ENCODE measurements around the gene DRAP1. TPM values are rescaled to one million over a fixed set of nuclear protein-coding genes. Genes with fewer than 3 reads are reported as not detected.

DRAP1 gene
- total RNA-seq, 1 experiment from 2014 or later = 105 TPM

DNA sequence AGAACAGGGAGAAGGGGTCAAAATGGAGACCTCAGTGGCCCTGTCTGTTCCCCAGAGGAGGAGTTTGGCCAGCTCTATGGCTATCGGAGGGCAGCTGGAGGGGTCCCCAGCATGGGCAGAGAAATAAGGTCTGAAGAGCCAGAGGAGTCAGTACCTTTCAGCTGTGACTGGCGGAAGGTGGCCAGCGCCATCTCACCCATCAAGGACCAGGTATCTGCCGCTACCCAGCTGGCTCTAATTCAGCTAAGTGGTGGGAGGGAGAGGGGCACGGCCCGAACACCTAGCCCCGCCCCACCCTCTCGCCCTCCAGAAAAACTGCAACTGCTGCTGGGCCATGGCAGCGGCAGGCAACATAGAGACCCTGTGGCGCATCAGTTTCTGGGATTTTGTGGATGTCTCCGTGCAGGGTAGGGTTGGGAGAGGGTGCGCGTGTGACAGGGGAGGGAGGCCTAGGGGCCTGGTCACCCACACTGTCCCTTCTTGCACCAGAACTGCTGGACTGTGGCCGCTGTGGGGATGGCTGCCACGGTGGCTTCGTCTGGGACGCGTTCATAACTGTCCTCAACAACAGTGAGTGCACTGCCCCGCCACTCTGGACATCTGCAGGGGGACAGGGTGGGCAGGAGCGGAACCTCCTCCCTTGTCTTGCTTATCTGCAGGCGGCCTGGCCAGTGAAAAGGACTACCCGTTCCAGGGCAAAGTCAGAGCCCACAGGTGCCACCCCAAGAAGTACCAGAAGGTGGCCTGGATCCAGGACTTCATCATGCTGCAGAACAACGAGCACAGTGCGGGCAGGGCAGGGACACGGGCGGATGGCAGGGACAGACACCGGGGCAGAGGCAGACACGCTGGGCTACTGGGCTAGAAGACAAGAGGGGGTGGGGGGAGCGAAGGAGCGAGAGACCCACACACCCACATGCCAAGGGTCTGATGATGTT lies 36.8 kb upstream of the DRAP1 start:
- Histone ChIP-seq H3K23me2 (ENCODE audit: insufficient read length, low read depth, low read length, poor library complexity, severe bottlenecking) (no peaks in the 10 kb centered on the region), H3K9me3 (ENCODE audit: control insufficient read depth, low read depth, low read length) (no peaks in the 10 kb centered on the region), H2BK120ac (ENCODE audit: low read depth, low read length, poor library complexity, severe bottlenecking) (no peak overlapping the region), H3K23ac (ENCODE audit: insufficient read length, low read depth, low read length) (no peak overlapping the region), H3K56ac (ENCODE audit: insufficient read length, low read depth, low read length) (no peak overlapping the region), H3T11ph (ENCODE audit: low read length) (no peak overlapping the region), H3K14ac (ENCODE audit: insufficient read depth, low read length) (no peak overlapping the region), H3K4me2 (ENCODE audit: insufficient read depth, insufficient read length, low read length) (no peak overlapping the region), H4K5ac (ENCODE audit: insufficient read length, low read depth, low read length) (no peak overlapping the region), H4K91ac (ENCODE audit: insufficient read length, low read depth, low read length) (no peak overlapping the region), H3K9ac (ENCODE audit: extremely low read depth, insufficient read length, low read length) (no peak overlapping the region), H4K20me1 (ENCODE audit: control insufficient read depth, insufficient read depth, insufficient read length) (no peaks in the 10 kb centered on the region), H3K27ac (ENCODE audit: insufficient read length, low read depth, low read length) (no peak overlapping the region), H3K79me1 (ENCODE audit: insufficient read depth, low read depth, low read length, poor library complexity, severe bottlenecking) (no peaks in the 10 kb centered on the region), H2BK12ac (ENCODE audit: insufficient read length, low read depth, low read length) (no peak overlapping the region), H2BK5ac (ENCODE audit: insufficient read length, low read length) (no peak overlapping the region), H3K4ac (ENCODE audit: low read depth, low read length) (no peak overlapping the region), H4K8ac (replicated peaks; ENCODE audit: insufficient read length, low read depth, low read length) (no peak overlapping the region), H3K18ac (ENCODE audit: insufficient read length, low read depth, low read length) (no peak overlapping the region), H3K4me1 (ENCODE audit: insufficient read depth, low read length) (peaks cover under 1% of the 10 kb centered on the region; the same call in 1 of the 2 replicates), H2AK5ac (ENCODE audit: insufficient read length, low read length) (no peak overlapping the region), H2BK20ac (ENCODE audit: low read depth, low read length, poor library complexity, severe bottlenecking) (no peak overlapping the region), H2BK15ac (ENCODE audit: low read depth, low read length) (no peak overlapping the region), H2AFZ (ENCODE audit: low read length) (no peak overlapping the region), H3K79me2 (ENCODE audit: insufficient read depth, low read length) (no peaks in the 10 kb centered on the region), H3K27me3 (ENCODE audit: insufficient read depth, low read length) (no peaks in the 10 kb centered on the region)
- Mint-ChIP-seq H3K36me3 (ENCODE audit: insufficient read depth in 1 of 3, low read depth in 3 of 3) (peaks cover 35 to 56% (median 53%) of the 10 kb centered on the region in 3 experiments), H3K9me3 (no peaks in the 10 kb centered on the region; a peak in 1 of 5 replicates), H3K27ac (no peak overlapping the region), H3K4me1 (peaks cover 4 to 16% of the 10 kb centered on the region in 2 experiments), H3K4me3 (no peak overlapping the region), H3K27me3 (ENCODE audit: low read depth) (peaks cover 7% of the 10 kb centered on the region)
- DNase-seq = no peak
- TF ChIP-seq, protein P1, sequence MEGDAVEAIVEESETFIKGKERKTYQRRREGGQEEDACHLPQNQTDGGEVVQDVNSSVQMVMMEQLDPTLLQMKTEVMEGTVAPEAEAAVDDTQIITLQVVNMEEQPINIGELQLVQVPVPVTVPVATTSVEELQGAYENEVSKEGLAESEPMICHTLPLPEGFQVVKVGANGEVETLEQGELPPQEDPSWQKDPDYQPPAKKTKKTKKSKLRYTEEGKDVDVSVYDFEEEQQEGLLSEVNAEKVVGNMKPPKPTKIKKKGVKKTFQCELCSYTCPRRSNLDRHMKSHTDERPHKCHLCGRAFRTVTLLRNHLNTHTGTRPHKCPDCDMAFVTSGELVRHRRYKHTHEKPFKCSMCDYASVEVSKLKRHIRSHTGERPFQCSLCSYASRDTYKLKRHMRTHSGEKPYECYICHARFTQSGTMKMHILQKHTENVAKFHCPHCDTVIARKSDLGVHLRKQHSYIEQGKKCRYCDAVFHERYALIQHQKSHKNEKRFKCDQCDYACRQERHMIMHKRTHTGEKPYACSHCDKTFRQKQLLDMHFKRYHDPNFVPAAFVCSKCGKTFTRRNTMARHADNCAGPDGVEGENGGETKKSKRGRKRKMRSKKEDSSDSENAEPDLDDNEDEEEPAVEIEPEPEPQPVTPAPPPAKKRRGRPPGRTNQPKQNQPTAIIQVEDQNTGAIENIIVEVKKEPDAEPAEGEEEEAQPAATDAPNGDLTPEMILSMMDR (conservative IDR thresholded peaks at IDR 0.05) = no peak
- WGBS (ENCODE audit: extremely low coverage, insufficient read length, low lambda C conversion rate) = no CpG with 5 or more reads among the region's 30 CpGs

All from H9 (cell line).